HG03460 (cell line): ENCODE measurements around the gene LRRC26.

Experiments used
- ATAC-seq: cut with Tn5 transposase; IDR thresholded peaks from one replicate; pipeline ENCODE4 v1.9.1; 2021; ENCODE audit not compliant: unreplicated experiment

LRRC26 gene

GRCh38 chr9:137199411-137200121, 29.7 kb upstream of the LRRC26 start:
- ATAC-seq, result no peak

- ATAC-seq, result no peak
Observed at GRCh38 chr9:137198902-137199283, 29.0 kb upstream of the LRRC26 start.

- ATAC-seq, result no peak
Observed at GRCh38 chr9:137198051-137198901, 28.4 kb upstream of the LRRC26 start.

GRCh38 chr9:137195525-137196220, 25.8 kb upstream of the LRRC26 start:
- no peak for ATAC-seq

- no peak for ATAC-seq
Observed at GRCh38 chr9:137194909-137195308, 25.1 kb upstream of the LRRC26 start.

- ATAC-seq, result no peak
Observed at GRCh38 chr9:137194388-137194787, 24.5 kb upstream of the LRRC26 start.

- ATAC-seq, result no peak
Observed at GRCh38 chr9:137193771-137194170, 23.9 kb upstream of the LRRC26 start.

- no peak for ATAC-seq
Observed at GRCh38 chr9:137192859-137193258, 23.0 kb upstream of the LRRC26 start.

- no peak for ATAC-seq
Observed at GRCh38 chr9:137192448-137192780, 22.6 kb upstream of the LRRC26 start.

GRCh38 chr9:137191691-137192447, 22.0 kb upstream of the LRRC26 start:
- no peak for ATAC-seq

GRCh38 chr9:137191245-137191644, 21.4 kb upstream of the LRRC26 start:
- ATAC-seq, result no peak

- no peak for ATAC-seq
Observed at GRCh38 chr9:137190315-137190856, 20.5 kb upstream of the LRRC26 start.

GRCh38 chr9:137189297-137190295, 19.7 kb upstream of the LRRC26 start:
- no peak for ATAC-seq

- ATAC-seq, result peak; percentile 68
Observed at GRCh38 chr9:137188490-137189296, 18.8 kb upstream of the LRRC26 start, which contains the start of the genes ANAPC2 and SSNA1. Gene ANAPC2, minus strand, starts transcription at chr9:137188560. Its CDS starts 28 bp downstream, at chr9:137188532. Gene SSNA1, plus strand, starts transcription at chr9:137188676. Its CDS starts 51 bp downstream, at chr9:137188727.

- no peak for ATAC-seq
Observed at GRCh38 chr9:137188086-137188489, 18.2 kb upstream of the LRRC26 start.

GRCh38 chr9:137187386-137187785, 17.5 kb upstream of the LRRC26 start:
- no peak for ATAC-seq

GRCh38 chr9:137186385-137186784, 16.5 kb upstream of the LRRC26 start:
- ATAC-seq, result no peak

- no peak for ATAC-seq
Observed at GRCh38 chr9:137185921-137186320, 16.1 kb upstream of the LRRC26 start.
